Measurements from ENCODE around the gene NCMAP. TPM values are rescaled to one million over a fixed set of nuclear protein-coding genes. Genes with fewer than 3 reads are reported as not detected.

NCMAP gene
- total RNA-seq, 1 experiment from 2014 or later: 0.33 TPM

GRCh38 chr1:24557220-24557619 is 1.3 kb downstream of the NCMAP start:
- TF ChIP-seq POLR2AphosphoS5 (IDR thresholded peaks at IDR 0.05; ENCODE audit: low read depth, low read length): no peak
- TF ChIP-seq TCF7L2 (IDR thresholded peaks at IDR 0.05; ENCODE audit: low read depth, low read length): no peak
- no peak for TF ChIP-seq REST (IDR thresholded peaks at IDR 0.05; ENCODE audit: insufficient read depth in 1 of 2, low read depth in 2 of 2, low read length in 1 of 2)
- no peak for TF ChIP-seq CTCF (IDR thresholded peaks at IDR 0.05)
- no peak for TF ChIP-seq SIN3A (IDR thresholded peaks at IDR 0.05; ENCODE audit: borderline replicate concordance, insufficient read depth, low read depth, low read length)
- Histone ChIP-seq H3K4me3 (ENCODE audit: low read depth in 2 of 2, low read length in 2 of 2) (no peak overlapping the region), H3K27ac (ENCODE audit: low read length) (no peak overlapping the region), H3K9me3 (ENCODE audit: control insufficient read depth, insufficient read depth, low read depth, low read length) (no peaks in the 10 kb centered on the region), H3K36me3 (ENCODE audit: control insufficient read depth, insufficient read depth, low read length) (no peaks in the 10 kb centered on the region), H3K4me1 (ENCODE audit: control insufficient read depth, insufficient read depth, low read length) (peaks cover 14% of the 10 kb centered on the region), H3K27me3 (ENCODE audit: control insufficient read depth, insufficient read depth, low read length) (no peaks in the 10 kb centered on the region)
- no TSS peak for BruUV-seq (replicated peaks)
- in situ Hi-C loops (cut with HindIII; ENCODE audit: low pct_unique_long_range_greater_than_20kb, low sequenced_read_pairs): no loop called here
- intact Hi-C loops (cut with micrococcal nuclease; ENCODE audit: unreplicated experiment): no loop called here
- ATAC-seq: no peak
- no peak for DNase-seq (ENCODE audit: low read depth, low spot score)
- ChIA-PET POLR2A (no interaction called here), CTCF (no interaction called here)

GRCh38 chr1:24557711-24558131 is 1.8 kb downstream of the NCMAP start:
- CTCF ChIA-PET: interaction anchor here (0.8 kb wide), 1 partner anchor 79 kb away, joined by 4 read pairs; no protein-coding TSS in a partner anchor
- in situ Hi-C loops (cut with HindIII; ENCODE audit: low pct_unique_long_range_greater_than_20kb, low sequenced_read_pairs) (no loop called here), intact Hi-C loops (cut with micrococcal nuclease; ENCODE audit: unreplicated experiment) (no loop called here)
- no peak for TF ChIP-seq CTCF (IDR thresholded peaks at IDR 0.05)
- TF ChIP-seq SIN3A (IDR thresholded peaks at IDR 0.05; ENCODE audit: borderline replicate concordance, insufficient read depth, low read depth, low read length): no peak
- no peak for TF ChIP-seq POLR2AphosphoS5 (IDR thresholded peaks at IDR 0.05; ENCODE audit: low read depth, low read length)
- no peak for TF ChIP-seq REST (IDR thresholded peaks at IDR 0.05; ENCODE audit: insufficient read depth in 1 of 2, low read depth in 2 of 2, low read length in 1 of 2)
- TF ChIP-seq TCF7L2 (IDR thresholded peaks at IDR 0.05; ENCODE audit: low read depth, low read length): no peak
- POLR2A ChIA-PET: interaction anchor here (0.7 kb wide), 1 partner anchor 29 kb away, joined by 4 read pairs; no protein-coding TSS in a partner anchor
- ATAC-seq (peak; percentile 37), DNase-seq (ENCODE audit: low read depth, low spot score) (no peak)
- Histone ChIP-seq H3K27ac (ENCODE audit: low read length) (no peak overlapping the region), H3K27me3 (ENCODE audit: control insufficient read depth, insufficient read depth, low read length) (no peaks in the 10 kb centered on the region), H3K9me3 (ENCODE audit: control insufficient read depth, insufficient read depth, low read depth, low read length) (no peaks in the 10 kb centered on the region), H3K4me3 (ENCODE audit: low read depth in 2 of 2, low read length in 2 of 2) (no peak overlapping the region), H3K36me3 (ENCODE audit: control insufficient read depth, insufficient read depth, low read length) (no peaks in the 10 kb centered on the region), H3K4me1 (ENCODE audit: control insufficient read depth, insufficient read depth, low read length) (peaks cover 14% of the 10 kb centered on the region)
- no TSS peak for BruUV-seq (replicated peaks)

All from Panc1 (cell line).